NCI-H1694 treated with DMSO at 0.1 percent for 48 hours (cell line): ENCODE results near the gene JAG2.

Experiments used
- DNase-seq: peaks from one replicate; lab custom pipeline; 2025; lab: John Stamatoyannopoulos, UW

Gene JAG2

GRCh38 chr14:105168496-105168978 lies at the start of gene JAG2:
JAG2 (minus strand) TSS chr14:105168776; CDS start chr14:105168420, 356 bp downstream.
- peak; percentile 90 for DNase-seq

- DNase-seq = no peak
These were observed 49.2 kb upstream of the JAG2 start for GRCh38 chr14:105217774-105218173.

GRCh38 chr14:105216490-105217247 lies 48.1 kb upstream of the JAG2 start:
- no peak for DNase-seq

- DNase-seq = no peak
These were observed 47.0 kb upstream of the JAG2 start for GRCh38 chr14:105215602-105216001.

- DNase-seq = no peak
These were observed 45.8 kb upstream of the JAG2 start for GRCh38 chr14:105214324-105214915.

- DNase-seq = no peak
These were observed 44.8 kb upstream of the JAG2 start for GRCh38 chr14:105213361-105213760.

GRCh38 chr14:105212541-105213300 lies 44.1 kb upstream of the JAG2 start:
- no peak for DNase-seq

- no peak for DNase-seq
These were observed 43.1 kb upstream of the JAG2 start for GRCh38 chr14:105211758-105212089.

- no peak for DNase-seq
These were observed 42.6 kb upstream of the JAG2 start for GRCh38 chr14:105211086-105211757.

- no peak for DNase-seq
These were observed 41.9 kb upstream of the JAG2 start for GRCh38 chr14:105210266-105211025.

GRCh38 chr14:105209646-105210045 lies 41.1 kb upstream of the JAG2 start:
- DNase-seq = no peak

GRCh38 chr14:105209091-105209490 lies 40.5 kb upstream of the JAG2 start:
- no peak for DNase-seq

- no peak for DNase-seq
These were observed 40.1 kb upstream of the JAG2 start for GRCh38 chr14:105208738-105209075.

- DNase-seq = no peak
These were observed 39.6 kb upstream of the JAG2 start for GRCh38 chr14:105207996-105208737.

GRCh38 chr14:105207460-105207901 lies 38.9 kb upstream of the JAG2 start:
- DNase-seq = no peak

- DNase-seq = no peak
These were observed 38.3 kb upstream of the JAG2 start for GRCh38 chr14:105206873-105207272.

GRCh38 chr14:105205673-105206208 lies 37.2 kb upstream of the JAG2 start:
- DNase-seq = no peak

- DNase-seq = no peak
These were observed 36.5 kb upstream of the JAG2 start for GRCh38 chr14:105204931-105205672.

- no peak for DNase-seq
These were observed 35.8 kb upstream of the JAG2 start for GRCh38 chr14:105204206-105204930.
